ENCODE measurements around the gene TMEM132D.

The TMEM132D gene

DNA sequence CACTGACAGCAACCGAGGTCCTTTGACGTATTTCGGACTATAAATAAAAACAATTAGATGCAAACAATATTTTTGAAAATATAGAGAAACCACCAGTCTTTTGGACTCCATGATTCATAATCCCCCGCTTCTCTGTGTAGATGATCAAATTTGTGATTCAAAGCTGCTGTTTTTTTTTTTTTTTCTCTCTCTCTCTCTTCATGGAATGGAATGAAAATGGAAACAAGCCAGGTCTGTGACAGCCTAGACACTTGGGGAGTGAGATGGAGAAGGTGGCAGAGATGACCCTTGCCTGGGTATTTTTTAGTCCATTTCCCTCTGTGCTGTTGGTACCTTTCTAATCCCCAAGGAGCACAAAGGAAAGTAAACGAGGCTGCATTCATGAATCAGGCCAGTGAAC is 802.0 kb downstream of the TMEM132D start:
- DNase-seq (ENCODE audit: low read depth), result no peak

DNA sequence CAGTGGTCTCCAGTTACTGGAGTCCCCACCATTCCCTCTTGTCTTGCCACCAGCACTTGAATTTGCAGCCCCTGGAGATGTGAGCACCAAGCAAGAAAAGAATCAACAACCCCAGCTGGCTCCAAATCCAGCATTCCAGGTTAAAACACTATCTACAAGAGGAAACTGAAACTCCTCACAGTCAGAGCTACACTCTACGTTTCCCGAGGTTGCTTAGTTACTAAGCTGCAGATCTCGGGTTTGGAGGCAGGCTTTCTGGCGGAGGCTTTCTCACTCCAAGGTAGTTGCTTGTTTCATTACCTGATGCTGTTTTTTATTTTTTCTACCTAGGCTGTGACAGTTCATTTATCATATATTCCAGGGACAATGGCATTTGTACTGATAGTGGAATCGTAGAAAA is 802.4 kb downstream of the TMEM132D start:
- DNase-seq (ENCODE audit: low read depth), result no peak

DNA sequence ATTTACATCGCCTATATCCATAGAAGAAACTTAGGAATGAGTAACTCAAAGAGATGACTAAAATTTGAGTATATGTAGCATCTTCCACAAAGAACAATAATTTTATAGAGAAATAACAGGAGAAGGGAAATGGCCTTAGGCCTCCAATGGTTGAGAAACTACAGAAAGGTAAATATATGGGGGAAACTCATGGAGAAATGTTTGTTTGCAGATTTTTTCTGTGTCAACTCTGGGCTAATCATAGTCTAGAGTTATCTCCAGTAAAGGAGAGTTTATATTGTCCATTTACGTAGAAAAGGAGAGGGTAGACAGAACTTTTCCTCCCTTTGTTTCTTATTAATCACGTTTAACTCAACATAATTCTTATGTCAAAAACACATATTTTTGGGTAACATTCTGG is 806.4 kb downstream of the TMEM132D start:
- no peak for DNase-seq (ENCODE audit: low read depth)

GRCh38 chr12:129096968-129097367 is 806.9 kb downstream of the TMEM132D start:
- no peak for DNase-seq (ENCODE audit: low read depth)

GRCh38 chr12:129096184-129096583 is 807.6 kb downstream of the TMEM132D start:
- no peak for DNase-seq (ENCODE audit: low read depth)

DNA sequence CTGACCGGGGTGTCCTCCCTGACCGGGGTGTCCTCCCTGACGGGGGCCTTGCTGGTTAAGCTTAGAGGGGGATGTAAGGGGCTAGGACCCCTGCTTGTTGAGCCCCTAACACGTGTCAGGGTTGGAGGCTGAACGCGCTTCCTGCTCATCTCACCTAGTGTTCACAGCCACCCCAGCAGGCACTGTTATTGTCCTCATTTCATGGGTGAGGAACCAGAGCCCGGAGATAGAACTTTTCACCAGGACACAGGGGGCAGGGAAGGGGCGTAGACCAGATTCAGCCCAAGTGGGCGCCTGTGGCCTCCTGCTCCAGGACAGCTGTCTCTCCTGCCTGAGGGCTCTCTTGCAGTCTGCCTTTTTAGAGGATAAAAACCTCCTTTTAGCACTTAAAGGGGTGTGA is 814.2 kb downstream of the TMEM132D start:
- DNase-seq (ENCODE audit: low read depth), result no peak

- no peak for DNase-seq (ENCODE audit: low read depth)
Measured at GRCh38 chr12:129084875-129085826, 818.7 kb downstream of the TMEM132D start.

DNA sequence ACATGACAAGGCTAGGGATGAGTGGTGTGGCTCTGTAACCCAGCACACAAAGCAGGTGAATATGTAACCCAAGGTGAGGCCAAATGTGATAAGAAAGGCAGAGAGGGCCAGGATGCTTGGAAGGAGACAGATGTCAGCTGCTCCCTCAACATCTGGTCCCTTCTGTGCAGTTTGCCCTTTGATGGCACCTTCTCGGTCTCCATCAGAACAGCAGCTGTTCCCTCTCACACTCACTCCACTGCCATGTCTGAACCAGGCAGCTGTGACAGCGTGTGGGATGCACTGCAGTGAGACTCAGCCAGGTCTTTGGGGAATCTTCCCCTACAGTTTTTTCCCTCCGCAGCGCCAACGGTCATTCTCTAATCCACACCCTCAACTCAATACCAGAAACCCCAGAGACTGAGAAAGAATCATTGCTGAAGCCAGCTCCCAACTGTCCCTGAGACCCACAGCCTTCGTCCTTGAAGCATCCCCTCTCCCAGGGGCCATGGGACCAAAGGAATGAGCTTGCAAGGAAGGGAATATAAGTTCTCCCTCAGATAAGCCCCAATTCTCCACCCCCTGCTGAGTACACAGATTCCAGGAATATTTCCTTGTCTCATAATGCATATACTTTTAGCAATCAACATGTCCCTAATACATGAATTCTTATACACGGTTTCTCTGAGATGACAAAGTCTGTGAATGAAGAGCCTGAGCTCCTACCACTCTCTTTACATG is 820.5 kb downstream of the TMEM132D start:
- no peak for DNase-seq (ENCODE audit: low read depth)

DNA sequence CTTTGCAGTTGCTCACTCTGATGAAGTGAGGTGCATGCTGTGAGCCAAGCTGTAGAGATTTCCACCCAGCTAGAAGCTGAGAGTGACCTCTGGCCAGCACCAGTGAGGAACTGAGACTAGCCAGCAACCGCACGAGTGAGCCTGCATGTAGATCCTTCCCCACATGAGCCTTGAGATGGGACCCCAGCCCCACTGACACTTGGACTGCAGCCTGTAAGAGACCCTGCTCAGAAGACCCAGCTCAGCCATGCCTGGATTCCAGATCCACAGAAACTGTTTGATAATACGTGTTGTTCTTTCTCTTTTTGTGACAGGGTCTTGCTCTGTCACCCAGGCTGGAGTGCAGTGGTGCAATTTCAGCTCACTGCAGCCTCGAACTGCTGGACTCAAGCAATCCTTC is 821.4 kb downstream of the TMEM132D start:
- DNase-seq (ENCODE audit: low read depth), result no peak

DNA sequence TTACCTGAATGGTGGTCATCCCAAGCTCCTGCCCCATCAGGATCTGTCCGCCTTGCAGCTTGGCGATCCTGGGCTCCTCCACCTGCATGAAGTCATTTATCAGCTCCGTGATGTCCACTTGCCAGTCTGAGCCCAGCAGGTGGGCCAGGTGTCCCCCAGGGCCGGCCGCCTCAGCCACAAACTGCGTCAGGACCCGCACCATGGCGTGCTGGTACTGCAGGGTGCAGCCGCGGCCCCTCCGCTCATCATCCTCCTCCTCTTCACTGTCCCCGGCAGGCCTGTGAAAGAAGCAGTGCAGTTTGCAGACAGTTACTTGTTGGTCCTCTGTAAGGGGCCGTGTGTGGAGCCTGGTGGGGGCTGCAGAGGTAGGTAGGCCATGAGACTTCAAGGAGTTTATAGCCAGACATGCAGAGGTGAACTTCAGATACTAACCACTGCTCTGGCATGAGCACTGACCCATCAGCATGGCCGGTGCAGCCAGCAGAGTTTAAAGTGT is 822.0 kb downstream of the TMEM132D start:
- no peak for DNase-seq (ENCODE audit: low read depth)

DNA sequence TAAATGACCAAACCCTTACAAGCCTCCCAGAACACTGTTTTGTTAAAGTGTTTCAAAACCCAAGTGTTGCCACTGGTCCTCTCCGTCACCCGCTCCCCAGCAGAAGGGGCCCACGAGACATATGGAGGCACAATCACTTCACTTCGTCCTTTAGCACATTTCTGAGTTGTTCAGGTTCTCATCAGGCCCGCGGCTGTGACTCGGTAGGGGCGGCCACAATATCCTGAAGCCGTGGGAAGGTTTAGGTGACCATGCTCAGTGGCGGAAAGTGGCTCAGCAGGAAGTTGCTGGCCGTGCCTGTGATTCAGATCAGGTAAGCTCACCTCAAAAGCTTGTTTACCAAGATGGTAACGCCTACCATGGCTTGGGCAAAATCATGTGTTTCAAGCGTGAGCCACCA is 823.0 kb downstream of the TMEM132D start:
- no peak for DNase-seq (ENCODE audit: low read depth)

GRCh38 chr12:129080391-129080790 is 823.4 kb downstream of the TMEM132D start:
- DNase-seq (ENCODE audit: low read depth), result no peak

- no peak for DNase-seq (ENCODE audit: low read depth)
Measured at GRCh38 chr12:129079719-129080118, 824.1 kb downstream of the TMEM132D start.

GRCh38 chr12:129076441-129077320 is 827.1 kb downstream of the TMEM132D start:
- no peak for DNase-seq (ENCODE audit: low read depth)

- DNase-seq (ENCODE audit: low read depth), result no peak
Measured at GRCh38 chr12:129075460-129076208, 828.2 kb downstream of the TMEM132D start.

DNA sequence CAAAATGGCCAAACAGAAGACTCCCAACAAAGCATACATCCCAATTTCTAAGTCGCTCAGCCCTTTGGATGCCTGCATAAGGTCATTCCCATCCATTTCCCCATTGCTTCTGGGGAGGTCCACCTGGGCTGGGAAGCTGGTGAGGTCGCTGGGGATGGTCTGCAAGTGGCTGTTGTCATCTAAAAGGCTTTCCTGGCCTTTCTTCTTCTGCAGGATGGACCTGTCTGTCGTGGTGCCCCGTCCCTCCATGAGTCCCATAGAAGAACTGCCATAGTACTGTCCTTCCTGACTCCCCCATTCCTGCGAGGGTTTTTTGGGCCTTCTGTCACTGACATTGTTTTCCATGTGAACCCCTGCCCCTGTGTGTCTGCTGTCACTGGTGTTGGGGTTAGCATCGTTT is 829.4 kb downstream of the TMEM132D start:
- DNase-seq (ENCODE audit: low read depth), result no peak

DNA sequence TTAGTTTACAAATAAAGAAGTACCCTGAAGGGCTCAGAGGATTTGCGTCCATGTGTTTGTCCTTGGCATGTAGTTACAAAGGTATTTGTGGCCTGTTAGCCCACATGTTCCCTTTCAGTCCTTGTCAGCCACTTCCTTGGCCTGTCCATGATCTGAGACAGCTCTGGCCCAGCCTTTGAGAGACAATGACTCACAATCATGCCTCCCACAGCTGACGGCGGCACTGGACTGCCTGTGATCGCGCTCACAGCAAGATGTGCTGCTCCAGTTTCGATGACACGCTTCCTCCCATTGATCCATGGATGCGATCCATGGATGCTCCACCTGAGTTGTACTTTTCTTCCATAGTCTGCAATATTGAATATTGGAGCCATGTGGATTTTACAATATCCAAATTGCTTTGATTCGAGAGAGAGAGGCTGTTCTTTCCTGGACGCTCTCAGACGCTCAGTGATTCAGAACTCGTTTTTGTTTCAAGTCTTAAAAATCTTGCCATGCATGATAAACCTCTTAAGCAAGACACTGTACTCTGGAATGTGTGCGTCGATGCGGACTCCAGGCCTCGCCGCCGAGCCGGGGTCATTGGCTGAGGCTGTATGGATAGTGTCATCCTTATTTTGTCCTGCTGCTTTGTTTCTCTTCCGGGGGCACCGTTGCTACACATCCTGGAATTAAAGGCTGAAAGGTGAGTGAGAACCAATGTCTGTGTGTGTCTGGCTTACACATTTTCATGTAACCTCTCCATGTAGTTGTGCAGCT is 830.5 kb downstream of the TMEM132D start:
- no peak for DNase-seq (ENCODE audit: low read depth)

DNA sequence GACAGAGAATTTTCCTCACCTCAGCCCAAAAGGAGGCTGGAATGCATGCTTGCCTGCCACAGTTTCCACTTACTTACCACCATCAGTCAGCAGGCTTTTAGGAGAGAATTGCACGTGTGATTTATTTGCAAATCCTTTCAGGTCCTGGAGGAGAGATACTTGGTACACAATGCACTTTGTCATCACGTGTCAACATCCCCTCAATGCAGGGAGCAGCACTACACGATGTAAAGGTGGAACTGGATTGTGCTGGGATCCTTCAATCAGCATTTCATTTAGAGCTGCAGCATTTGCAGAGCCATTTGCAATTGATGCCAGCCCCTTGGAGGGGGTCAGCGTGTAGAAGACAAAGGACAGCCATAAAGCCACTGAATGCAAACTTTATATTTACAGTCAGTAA is 832.5 kb downstream of the TMEM132D start:
- DNase-seq (ENCODE audit: low read depth), result no peak

GRCh38 chr12:129069886-129070285 is 833.9 kb downstream of the TMEM132D start:
- DNase-seq (ENCODE audit: low read depth), result no peak

DNA sequence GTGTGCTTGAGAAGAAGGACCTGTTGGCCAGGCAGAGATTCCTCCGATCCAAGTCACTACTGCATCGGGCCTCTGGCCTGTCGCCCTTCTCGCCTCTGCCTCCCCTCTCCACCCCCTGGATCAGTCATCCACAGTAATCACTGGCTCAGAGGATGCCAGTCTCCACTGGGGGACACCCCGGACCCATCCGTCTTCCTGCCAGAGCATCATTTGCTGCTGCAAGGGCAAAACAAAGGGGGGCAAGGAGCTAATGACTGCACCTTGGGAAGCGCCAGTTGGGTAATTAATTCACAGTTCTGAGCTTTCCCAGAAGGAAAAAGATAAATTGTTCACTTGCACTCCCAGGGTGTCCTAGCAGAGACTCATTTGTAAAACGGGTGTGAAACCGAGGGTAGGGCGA is 835.1 kb downstream of the TMEM132D start:
- no peak for DNase-seq (ENCODE audit: low read depth)

- no peak for DNase-seq (ENCODE audit: low read depth)
Measured at GRCh38 chr12:129067491-129067890, 836.3 kb downstream of the TMEM132D start.

Measured in activated gamma-delta T cell treated with anti-CD3 and anti-CD28 coated beads, Interleukin-2, amount 50 U/mL, for 16 hours (primary cell).